Mammary epithelial cell (primary cell): Measurements from ENCODE around the gene FOXK2.

Source experiments
- EZH2 ChIP-seq: IDR thresholded peaks from 2 replicates; pipeline ENCODE4 v1.6.1; 2012; ENCODE audit warnings: low read length, inconsistent platforms, borderline replicate concordance
- TF ChIP-seq, protein P1 (sequence below), 2 donors: IDR thresholded peaks in 1 of 2; conservative IDR thresholded peaks in 1 of 2; 2 replicates each; pipeline ENCODE4 v1.5.1; 2011 to 2012; ENCODE audit warnings: inconsistent platforms in 2 of 2, low read length in 2 of 2, mild to moderate bottlenecking in 2 of 2, control low read depth in 1 of 2, low read depth in 1 of 2; ENCODE audit not compliant: insufficient read depth in 1 of 2; ENCODE audit errors: extremely low read depth in 1 of 2

DNA sequence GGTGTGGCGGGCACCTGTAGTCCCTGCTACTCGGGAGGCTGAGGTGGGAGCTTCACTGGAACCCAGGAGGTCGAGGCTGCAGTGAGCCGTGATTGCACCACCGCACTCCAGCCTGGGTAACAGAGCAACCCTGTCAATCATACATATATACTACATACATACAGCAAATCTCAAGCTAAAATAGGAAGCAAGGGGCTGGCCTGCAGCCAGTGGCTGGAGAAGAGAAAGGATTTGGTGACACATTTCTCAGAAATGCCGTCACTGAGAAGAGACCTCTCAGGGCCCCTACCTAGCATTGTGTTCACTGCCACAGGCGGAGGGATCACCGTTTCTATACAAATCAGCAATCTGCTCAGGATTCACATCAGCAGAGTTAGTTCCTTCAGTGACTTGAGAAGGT, 44.1 kb upstream of the FOXK2 start:
- TF ChIP-seq, protein P1, sequence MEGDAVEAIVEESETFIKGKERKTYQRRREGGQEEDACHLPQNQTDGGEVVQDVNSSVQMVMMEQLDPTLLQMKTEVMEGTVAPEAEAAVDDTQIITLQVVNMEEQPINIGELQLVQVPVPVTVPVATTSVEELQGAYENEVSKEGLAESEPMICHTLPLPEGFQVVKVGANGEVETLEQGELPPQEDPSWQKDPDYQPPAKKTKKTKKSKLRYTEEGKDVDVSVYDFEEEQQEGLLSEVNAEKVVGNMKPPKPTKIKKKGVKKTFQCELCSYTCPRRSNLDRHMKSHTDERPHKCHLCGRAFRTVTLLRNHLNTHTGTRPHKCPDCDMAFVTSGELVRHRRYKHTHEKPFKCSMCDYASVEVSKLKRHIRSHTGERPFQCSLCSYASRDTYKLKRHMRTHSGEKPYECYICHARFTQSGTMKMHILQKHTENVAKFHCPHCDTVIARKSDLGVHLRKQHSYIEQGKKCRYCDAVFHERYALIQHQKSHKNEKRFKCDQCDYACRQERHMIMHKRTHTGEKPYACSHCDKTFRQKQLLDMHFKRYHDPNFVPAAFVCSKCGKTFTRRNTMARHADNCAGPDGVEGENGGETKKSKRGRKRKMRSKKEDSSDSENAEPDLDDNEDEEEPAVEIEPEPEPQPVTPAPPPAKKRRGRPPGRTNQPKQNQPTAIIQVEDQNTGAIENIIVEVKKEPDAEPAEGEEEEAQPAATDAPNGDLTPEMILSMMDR (conservative IDR thresholded peaks at IDR 0.05 in 1 of 2, IDR thresholded peaks at IDR 0.05 in 1 of 2; ENCODE audit: extremely low read depth in 1 of 2, insufficient read depth in 1 of 2, low read depth in 1 of 2, low read length in 2 of 2) = no peak
- TF ChIP-seq EZH2 = no peak
